Measurements from ENCODE around the gene TNFSF9.
"Not testable (repeated sequence)": the region's sequence is repeated elsewhere in the genome, so short reads cannot be mapped to it uniquely, and the experiment has no call there.

TNFSF9 gene

DNA sequence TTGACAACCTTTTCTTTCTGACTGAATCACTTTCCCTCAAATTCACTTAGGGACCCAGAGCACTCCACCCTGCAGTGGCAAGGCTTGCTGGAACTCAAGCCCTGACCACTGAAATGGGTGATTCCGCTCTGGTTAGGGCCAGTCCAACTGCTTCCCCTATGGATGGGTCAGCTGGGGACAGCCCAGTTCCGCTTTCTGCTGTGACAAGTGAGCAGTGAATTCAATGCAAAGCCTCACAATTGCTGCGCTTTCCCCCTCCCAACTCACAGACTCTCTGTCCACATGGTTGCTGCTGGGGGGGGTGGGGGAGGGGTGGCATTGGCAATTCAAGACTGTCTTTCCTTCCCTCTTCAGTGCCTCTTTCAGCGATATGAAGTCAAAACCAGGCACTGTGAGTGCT lies 41.4 kb downstream of the TNFSF9 start:
- no peak for DNase-seq (ENCODE audit: low spot score)

DNA sequence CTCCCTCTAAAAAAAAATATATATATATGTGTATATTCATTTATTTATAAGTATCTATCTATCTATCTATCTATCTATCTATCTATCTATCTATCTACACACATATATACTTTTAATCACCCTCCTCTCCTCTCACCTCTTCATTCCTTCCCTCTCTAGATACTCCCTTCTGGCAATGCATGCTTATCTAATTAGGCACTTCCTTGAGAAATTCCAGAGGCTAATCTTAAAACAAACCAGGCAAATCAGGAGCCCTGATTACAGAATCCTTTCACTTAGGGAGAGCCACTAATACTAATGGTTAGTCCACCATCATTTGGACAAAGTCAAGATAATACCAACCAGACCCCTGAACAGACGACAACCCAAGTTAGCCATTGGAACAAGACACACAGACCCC lies 42.5 kb downstream of the TNFSF9 start:
- no peak for DNase-seq (ENCODE audit: low spot score)

DNA sequence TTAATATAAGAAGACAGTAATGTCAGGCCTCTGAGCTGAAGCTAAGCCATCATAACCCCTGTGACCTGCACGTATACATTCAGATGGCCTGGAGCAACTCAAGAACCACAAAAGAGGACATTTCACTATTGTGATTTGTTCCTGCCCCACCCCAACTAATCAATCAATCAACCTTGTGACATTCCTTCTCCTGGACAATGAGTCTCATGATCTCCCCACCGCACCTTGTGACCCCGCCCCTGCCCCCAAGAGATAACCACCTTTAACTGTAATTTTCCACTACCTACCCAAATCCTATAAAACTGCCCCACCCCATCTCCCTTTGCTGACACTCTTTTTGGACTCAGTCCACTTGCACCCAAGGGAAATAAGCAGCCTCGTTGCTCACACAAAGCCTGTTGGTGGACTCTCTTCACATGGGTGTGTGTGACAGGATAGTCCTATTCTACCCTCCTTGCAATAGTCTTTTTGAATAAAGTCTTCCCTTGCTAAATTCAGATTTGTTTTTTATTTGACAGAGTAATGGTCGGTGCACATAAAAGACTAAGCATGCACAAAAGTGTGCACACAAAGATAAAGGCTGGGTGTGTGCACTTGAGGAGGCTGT lies 46.1 kb downstream of the TNFSF9 start:
- no peak for DNase-seq (ENCODE audit: low spot score)

DNA sequence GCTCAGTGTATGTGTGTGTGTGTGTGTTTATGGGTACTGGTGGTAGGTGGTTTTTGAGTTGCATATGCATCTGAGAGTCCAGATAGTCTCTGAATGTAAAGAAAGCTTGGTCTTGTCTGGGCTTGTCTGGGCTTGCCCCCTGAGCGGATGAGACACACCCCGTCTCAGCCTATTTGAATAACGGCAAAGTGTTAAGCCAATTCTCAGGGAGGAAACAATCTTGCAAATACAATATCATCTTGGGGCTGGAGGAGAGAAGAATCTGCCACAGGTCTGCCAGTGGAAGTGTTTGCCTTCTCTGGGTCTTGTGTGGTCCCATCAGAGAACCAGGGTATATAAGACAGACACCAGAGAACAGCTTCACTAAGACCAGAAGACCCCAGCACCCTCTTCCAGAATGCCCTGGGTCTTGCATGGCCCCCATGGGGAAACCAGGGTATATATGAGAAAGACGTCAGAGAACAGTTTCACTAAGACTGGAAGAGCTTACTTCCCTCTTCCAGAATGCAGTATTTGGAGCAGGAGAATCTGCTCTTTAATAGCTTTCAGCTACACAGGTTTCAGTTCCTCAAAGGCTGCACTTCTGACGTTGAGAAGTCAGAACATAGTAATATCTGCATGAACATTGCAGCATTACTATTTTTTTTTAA lies 46.8 kb downstream of the TNFSF9 start:
- DNase-seq (ENCODE audit: low spot score): no peak

DNA sequence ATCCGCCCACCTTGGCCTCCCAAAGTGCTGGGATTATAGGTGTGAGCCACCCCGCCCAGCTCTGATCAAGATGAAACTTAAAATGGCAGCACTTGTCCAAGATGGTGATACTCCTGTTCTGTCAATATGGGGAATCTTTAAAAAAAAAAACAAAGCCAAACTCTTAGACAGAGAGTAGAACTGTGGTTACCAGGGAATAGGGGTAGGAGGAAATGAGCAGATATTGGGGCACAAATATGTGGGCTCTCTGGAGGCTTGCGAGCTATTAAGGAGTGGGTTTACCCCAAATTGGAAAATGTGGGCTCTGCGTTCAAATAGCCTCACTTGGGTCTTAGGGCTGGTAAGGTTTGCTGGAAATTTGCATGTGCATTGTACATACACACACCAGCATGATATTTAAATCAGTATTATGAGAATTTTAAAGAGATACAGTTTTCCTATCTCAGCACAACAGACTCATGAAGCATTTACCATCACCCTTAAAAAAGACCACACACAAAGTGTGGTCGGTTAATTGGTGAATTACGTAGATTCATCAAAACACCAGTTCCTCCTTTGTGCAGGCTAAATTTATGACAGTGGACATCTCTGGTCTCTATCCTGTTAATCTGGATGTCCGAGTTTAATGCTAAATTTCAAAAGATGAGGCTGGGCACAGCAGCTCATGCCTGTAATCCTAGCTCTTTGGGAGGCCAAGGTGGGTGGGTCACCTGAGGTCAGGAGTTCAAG lies 48.8 kb downstream of the TNFSF9 start:
- DNase-seq (ENCODE audit: low spot score): no peak

DNA sequence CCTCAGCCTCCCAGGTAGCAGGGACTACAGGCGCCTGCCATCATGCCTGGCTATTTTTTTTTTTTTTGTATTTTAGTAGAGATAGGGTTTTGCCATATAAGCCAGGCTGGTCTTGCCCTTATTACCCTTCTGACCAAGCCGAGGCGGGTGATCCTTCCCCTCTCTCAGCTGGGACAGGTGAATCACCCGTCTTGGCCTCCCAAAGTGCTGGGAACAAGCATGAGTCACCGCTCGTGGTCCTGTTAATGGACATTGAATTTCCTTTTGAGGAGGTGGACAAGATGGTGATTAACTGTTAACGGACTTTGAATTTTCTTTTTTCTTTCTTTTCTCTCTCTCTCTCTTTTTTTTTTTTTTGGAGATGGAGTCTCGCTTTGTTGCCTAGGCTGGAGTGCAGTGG lies 49.5 kb downstream of the TNFSF9 start:
- DNase-seq (ENCODE audit: low spot score): peak; percentile 19

DNA sequence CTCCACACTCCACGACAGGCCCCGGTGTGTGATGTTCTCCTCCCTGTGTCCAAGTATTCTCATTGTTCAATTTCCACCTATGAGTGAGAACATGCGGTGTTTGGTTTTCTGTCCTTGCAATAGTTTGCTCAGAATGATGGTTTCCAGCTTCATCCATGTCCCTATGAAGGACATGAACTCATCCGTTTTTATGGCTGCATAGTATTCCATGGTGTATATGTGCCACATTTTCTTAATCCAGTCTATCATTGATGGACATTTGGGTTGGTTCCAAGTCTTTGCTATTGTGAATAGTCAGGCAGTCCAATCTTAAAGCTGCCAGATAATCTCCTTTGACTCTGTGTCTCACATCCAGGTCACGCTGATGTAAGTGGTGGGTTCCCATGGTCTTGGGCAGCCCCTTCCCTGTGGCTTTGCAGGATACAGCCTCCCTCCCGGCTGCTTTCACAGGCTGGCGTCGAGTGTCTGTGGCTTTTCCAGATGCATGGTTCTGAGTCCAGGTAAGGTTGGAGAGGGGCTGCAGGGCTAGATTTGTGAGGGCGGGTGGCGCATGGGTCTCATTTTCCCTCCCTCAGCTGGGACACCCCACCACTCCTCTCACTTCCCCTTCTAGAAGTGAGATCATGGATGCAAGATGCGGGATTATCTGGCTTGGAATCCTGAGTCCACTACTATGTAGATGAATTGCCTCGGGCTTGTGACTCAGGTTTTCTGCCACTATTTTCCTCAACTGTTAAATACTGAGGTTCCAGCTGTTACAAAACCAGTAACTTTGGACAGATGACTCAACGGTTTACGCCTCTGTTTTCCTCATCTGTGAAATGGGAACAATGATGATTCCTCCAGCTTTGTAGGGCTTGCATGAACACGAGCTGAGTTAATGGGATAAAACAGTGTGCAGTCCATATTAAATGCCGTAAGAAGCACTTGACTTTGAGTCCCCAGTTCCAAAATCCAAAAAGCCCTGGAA lies 52.0 kb downstream of the TNFSF9 start:
- not testable (repeated sequence) for DNase-seq (ENCODE audit: low spot score)

All from AG08396 (cell line).